Astrocyte (in vitro differentiated cells and primary cell): ENCODE data around the gene ZNF415.

ENCODE experiments used
- CTCF ChIP-seq: IDR thresholded peaks from 2 replicates; pipeline ENCODE4 v1.5.1; 2011; ENCODE audit warnings: low read depth, mild to moderate bottlenecking, inconsistent platforms, low read length, moderate library complexity; ENCODE audit not compliant: insufficient read depth
- EZH2 ChIP-seq: IDR thresholded peaks from 2 replicates; pipeline ENCODE4 v1.6.1; 2012; ENCODE audit warnings: mild to moderate bottlenecking, low read length, inconsistent platforms; ENCODE audit not compliant: insufficient read depth

GRCh38 chr19:53068199-53068598 lies 64.5 kb downstream of the ZNF415 start:
- TF ChIP-seq CTCF (no peak), EZH2 (no peak)
